GM19468 (cell line): ENCODE data around the gene MLLT6.
A peak's percentile ranks its signal among the peaks of the same experiment; 100 is the strongest.

Experiments
- ATAC-seq: cut with Tn5 transposase; IDR thresholded peaks from one replicate; pipeline ENCODE4 v1.9.1; 2021; ENCODE audit warnings: mild to moderate bottlenecking, moderate library complexity, moderate number of reproducible peaks; ENCODE audit not compliant: unreplicated experiment; ENCODE audit errors: extremely low read depth

Gene MLLT6

GRCh38 chr17:38752308-38753070 lies 47.4 kb downstream of the MLLT6 start, which contains the start of gene PSMB3:
Gene PSMB3, plus strand, starts transcription at chr17:38752741. Its CDS starts 86 bp downstream, at chr17:38752827.
- peak; percentile 92 for ATAC-seq

GRCh38 chr17:38753071-38753506 lies 48.0 kb downstream of the MLLT6 start:
- no peak for ATAC-seq

- no peak for ATAC-seq
Observed at GRCh38 chr17:38761612-38762011, 56.5 kb downstream of the MLLT6 start.

GRCh38 chr17:38762231-38762630 lies 57.2 kb downstream of the MLLT6 start:
- ATAC-seq: no peak

- no peak for ATAC-seq
Observed at GRCh38 chr17:38766341-38766740, 61.3 kb downstream of the MLLT6 start.

GRCh38 chr17:38768417-38768816 lies 63.3 kb downstream of the MLLT6 start:
- ATAC-seq: no peak

GRCh38 chr17:38773258-38773657 lies 68.2 kb downstream of the MLLT6 start:
- ATAC-seq: no peak

- ATAC-seq: no peak
Observed at GRCh38 chr17:38777641-38778250, 72.7 kb downstream of the MLLT6 start.
